HG03064 (cell line): ENCODE results near the gene CABP4.

Source experiments
- ATAC-seq: cut with Tn5 transposase; IDR thresholded peaks from one replicate; pipeline ENCODE4 v1.9.1; 2021; ENCODE audit warnings: low read depth; ENCODE audit not compliant: unreplicated experiment

The CABP4 gene

GRCh38 chr11:67434395-67434881 is 20.7 kb upstream of the CABP4 start:
- no peak for ATAC-seq

GRCh38 chr11:67435031-67435726 is 20.0 kb upstream of the CABP4 start:
- ATAC-seq, result no peak

- no peak for ATAC-seq
Measured at GRCh38 chr11:67435727-67436458, 19.3 kb upstream of the CABP4 start.

- no peak for ATAC-seq
Measured at GRCh38 chr11:67436459-67437081, 18.6 kb upstream of the CABP4 start.

- ATAC-seq, result no peak
Measured at GRCh38 chr11:67437082-67437808, 17.9 kb upstream of the CABP4 start, which contains the start of gene PTPRCAP. Gene PTPRCAP (minus strand): TSS chr11:67437682. CDS start chr11:67437619, 63 bp downstream.

- ATAC-seq, result no peak
Measured at GRCh38 chr11:67437809-67438157, 17.4 kb upstream of the CABP4 start.

- ATAC-seq, result no peak
Measured at GRCh38 chr11:67438158-67438902, 16.8 kb upstream of the CABP4 start.

GRCh38 chr11:67439321-67440228 is 15.6 kb upstream of the CABP4 start:
- ATAC-seq, result no peak

- no peak for ATAC-seq
Measured at GRCh38 chr11:67440229-67441097, 14.7 kb upstream of the CABP4 start.

- no peak for ATAC-seq
Measured at GRCh38 chr11:67441098-67441563, 14.0 kb upstream of the CABP4 start.

- ATAC-seq, result no peak
Measured at GRCh38 chr11:67441731-67442351, 13.3 kb upstream of the CABP4 start.

- no peak for ATAC-seq
Measured at GRCh38 chr11:67442504-67443404, 12.4 kb upstream of the CABP4 start.

- no peak for ATAC-seq
Measured at GRCh38 chr11:67445515-67445914, 9.6 kb upstream of the CABP4 start.

- no peak for ATAC-seq
Measured at GRCh38 chr11:67448220-67448609, 6.9 kb upstream of the CABP4 start.

- ATAC-seq, result no peak
Measured at GRCh38 chr11:67449116-67449844, 5.9 kb upstream of the CABP4 start.
